HG02885 (cell line): Measurements from ENCODE around the gene MARCHF6.

Experiments
- ATAC-seq: cut with Tn5 transposase; IDR thresholded peaks from one replicate; pipeline ENCODE4 v1.9.1; 2021; ENCODE audit warnings: mild to moderate bottlenecking; ENCODE audit not compliant: unreplicated experiment, poor library complexity

The MARCHF6 gene

DNA sequence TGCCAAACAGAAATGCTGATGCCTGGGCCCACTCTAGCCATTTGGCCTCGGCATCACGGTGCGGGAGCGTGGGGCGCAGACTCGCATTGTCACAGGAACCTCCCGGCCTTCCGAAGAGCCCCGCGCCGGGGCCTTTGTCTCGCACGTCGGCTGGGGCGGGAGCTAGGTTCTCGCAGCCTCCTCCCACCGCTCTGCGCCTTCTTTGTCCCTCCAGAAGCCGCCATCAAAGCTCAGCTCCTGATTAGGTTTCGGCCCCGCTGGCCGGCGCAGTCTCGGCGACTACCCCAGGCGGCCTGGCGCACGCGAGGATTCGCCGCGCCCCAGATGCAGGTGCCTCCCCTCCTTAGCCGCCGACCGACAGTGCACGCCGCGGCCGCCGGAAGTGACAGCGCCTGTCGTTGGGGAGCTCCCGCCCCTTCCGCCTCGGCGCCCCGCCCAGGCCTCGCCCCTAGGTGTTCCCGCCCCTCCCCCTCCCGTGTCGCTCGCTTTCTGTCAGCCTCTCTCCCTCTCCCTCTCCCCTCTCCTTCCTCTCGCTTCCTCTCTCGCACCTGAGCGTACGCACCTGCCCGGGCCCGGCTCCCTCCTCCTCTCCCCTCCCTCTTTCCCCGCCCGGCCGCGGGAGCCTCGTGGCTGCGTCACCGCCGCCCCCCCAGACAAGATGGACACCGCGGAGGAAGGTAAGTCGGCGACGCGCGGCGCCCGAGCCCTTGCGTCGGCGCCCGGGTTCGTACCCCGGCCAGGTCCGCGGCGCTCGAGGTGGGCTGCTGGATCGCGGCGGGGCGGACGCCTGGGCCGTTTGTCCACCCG lies at the start of gene MARCHF6:
Gene MARCHF6 (plus strand): TSS at position 455 of the 807 bp plus-strand sequence. CDS start 204 bp downstream, at position 659.
- ATAC-seq, result peak; percentile 86

DNA sequence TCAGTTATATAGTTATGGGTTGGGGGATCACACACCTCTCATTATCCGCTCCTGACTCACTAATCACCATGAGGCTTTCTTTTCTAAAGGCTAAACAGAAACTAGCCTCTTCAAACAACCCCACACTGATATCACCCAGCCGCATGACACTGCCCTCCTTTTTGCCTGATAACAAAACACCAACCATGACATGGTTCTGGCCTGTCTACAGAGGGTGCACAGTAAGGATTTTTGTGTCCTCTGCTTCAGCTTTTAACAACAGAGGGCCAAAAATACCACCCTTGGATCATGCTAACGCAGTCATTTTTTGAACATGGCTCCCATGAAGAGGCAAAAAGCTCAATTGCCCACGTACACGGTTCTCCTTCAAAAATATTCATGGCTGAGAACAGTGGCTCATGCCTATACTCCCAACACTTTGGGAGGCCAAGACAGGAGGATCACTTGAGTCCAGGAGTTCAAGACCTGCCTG lies 49.8 kb upstream of the MARCHF6 start:
- no peak for ATAC-seq

- ATAC-seq, result no peak
These were observed 48.6 kb upstream of the MARCHF6 start for GRCh38 chr5:10304932-10305331.

- no peak for ATAC-seq
These were observed 47.4 kb upstream of the MARCHF6 start for GRCh38 chr5:10306114-10306513.

- ATAC-seq, result no peak
These were observed 46.7 kb upstream of the MARCHF6 start for GRCh38 chr5:10306806-10307205.

GRCh38 chr5:10307206-10308148 lies 46.0 kb upstream of the MARCHF6 start, which contains the start of gene CMBL:
Gene CMBL (minus strand): TSS chr5:10307902. CDS start chr5:10290762, 17,140 bp downstream.
- ATAC-seq, result peak; percentile 75

DNA sequence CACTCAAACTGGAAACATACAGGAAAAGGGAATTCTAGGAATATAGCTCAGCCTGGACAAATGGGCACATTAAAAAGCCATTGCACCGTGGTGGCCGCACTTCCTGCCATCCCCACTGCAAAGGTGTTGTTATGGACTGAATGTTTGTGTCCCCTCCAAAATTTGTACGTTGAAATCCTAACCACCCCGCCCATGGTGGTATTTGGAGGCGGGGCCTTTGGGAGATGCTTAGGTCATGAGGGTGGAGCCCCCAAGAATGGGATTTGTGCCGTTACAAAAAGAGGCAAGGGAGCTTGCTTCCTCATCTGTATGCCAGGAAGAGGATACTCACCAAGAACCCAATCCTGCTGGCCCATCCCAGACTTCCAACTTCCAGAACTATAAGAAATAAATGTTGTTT lies 44.7 kb upstream of the MARCHF6 start:
- ATAC-seq, result no peak

GRCh38 chr5:10310066-10310779 lies 43.3 kb upstream of the MARCHF6 start:
- no peak for ATAC-seq

DNA sequence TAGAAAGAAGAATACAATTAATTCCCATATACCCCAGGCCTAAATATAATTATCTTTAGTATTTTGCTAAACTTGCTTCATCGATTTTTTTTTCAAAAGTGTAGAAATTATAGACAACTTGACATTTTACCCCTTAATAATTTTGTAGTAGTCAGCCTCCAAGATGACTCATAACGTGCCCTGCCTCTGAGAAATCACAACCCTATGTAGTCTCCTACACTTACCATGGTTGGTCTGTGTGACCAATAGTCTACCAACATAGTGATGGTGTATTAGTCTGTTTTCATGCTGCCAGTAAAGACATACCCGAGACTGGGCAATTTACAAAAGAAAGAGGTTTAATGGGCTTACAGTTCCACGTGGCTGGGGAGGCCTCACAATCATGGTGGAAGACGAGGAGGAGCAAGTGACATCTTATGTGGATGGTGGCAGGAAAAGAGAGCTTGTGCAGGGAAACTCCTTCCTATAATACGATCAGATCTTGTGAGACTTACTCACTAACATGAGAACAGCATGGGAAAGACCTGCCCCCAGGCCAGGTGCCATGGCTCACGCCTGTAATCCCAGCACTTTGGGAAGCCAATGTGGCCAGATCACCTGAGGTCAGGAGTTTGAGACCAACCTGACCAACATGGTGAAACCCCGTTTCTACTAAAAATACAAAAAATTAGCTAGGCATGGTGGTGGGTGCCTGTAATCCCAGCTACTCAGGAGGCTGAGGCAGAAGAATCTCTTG lies 42.5 kb upstream of the MARCHF6 start:
- peak; percentile 61 for ATAC-seq

DNA sequence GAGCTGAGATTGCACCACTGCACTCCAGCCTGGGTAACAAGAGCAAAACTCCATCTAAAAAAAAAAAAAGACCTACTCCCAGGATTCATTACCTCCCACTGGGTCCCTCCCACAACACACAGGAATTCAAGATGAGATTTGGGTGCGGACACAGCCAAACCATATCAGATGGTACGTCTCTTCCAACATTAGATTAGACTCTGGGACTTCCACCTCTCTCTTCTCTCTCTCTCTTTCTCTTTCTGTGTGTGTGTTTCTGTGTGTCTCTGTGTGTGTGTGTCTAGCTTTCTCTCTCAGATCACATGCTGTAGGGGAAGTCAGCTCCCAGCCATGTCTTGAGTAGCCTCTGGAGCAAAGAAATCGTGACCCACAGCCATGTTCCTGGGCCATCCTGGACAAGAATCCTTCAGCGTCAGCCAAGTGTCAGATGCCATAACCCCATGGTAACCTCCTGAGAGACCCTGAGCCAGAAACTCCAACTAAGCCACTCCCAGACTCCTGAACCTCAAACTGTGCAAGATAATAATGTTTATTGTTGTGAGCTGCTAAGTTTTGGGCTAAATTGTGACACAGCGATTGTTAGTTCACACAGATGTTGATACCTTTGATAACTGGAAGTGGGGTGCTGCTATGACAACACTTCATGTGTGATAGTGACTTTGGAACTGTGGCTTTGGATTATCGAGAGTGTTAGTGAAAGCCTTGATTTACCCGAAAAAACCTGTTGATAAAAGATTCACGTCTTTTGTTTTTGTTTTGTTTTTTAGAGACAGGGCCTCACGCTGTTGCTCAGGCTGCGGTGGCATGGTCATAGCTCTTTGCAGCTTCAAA lies 41.7 kb upstream of the MARCHF6 start:
- ATAC-seq, result no peak

GRCh38 chr5:10315201-10315600 lies 38.3 kb upstream of the MARCHF6 start:
- ATAC-seq, result no peak

DNA sequence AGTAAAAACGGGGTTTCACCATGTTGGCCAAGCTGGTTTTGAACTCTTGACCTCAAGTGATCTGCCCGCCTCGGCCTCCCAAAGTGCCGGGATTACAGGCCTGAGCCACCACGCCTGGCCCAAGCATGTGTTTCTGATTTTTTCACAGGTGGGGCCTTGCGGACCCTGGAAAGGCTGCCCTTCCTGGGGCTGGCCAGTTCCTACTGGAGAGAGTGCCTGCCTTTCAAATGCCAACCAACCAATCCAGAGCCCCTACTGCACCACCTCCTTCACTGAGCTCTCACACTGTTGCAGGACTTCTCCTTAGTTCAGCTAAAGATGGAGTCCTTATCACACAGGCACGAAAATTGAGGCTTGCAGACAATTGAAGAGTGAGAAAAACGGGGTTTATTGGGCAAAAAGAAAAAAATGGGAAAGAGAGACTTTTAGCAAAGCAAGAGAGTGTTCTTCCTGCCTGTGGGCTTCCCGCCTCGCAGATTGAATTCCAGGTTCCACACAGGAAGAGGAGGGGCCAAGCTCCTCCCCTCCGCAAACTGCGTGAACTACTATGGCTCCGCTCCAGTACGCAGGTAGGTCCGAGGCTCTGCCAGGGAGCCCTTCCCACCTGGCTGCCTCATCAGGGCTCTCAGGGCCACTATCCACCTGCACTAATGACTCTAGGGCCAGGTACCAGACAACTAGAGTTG lies 37.5 kb upstream of the MARCHF6 start:
- ATAC-seq, result no peak

- peak; percentile 71 for ATAC-seq
These were observed 35.4 kb upstream of the MARCHF6 start for GRCh38 chr5:10317825-10318682.

DNA sequence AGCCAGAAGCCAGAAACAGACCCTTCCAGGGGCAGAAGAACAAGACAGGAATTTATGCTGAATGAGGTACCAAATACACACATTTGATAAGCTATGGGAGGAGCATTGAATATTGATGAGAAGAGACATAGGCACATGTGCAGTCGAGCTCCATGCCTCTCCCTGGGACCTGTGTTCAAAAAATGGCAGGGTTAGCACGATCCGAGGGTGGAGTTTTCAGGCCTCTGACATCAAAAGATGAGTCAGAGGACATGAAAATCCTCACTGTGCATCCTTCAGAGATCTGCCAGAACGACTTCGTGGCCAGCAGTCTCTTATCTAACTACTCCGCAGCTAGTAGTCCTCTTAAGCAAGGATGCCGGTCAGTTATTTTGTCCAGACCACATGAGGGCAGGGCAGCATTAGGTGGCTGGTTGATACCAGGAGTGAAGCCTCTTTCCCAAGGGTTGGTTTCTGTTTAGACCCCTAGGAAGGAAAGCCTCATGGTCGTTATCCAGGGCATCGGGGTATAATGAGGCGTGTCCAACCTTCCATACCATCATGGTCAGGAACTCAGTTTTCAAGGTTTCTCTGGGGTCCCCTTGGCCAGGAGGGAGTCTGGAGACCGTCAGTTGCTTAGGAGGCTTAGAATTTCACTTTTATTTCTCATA lies 34.2 kb upstream of the MARCHF6 start:
- no peak for ATAC-seq

DNA sequence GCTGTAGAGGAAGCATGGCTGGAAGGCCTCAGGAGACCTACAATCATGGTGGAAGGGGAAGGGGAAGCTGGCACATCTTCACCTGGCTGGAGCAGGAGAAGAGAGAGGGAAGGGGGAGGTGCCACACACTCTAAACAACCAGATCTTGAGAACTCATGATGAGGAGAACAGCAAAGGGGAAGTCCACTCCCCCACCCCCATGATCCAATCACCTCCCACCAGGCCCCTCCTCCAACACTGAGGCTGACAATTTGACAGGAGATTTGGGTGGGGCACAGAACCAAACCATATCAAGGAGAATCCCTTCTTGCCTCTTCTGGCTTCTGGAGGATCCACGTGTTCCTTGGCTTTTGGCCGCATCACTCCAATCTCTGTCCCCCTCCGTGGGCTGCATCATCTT lies 32.7 kb upstream of the MARCHF6 start:
- ATAC-seq, result no peak

GRCh38 chr5:10321882-10322281 lies 31.6 kb upstream of the MARCHF6 start:
- ATAC-seq, result no peak
